Activated CD8-positive, alpha-beta memory T cell treated with anti-CD3 and anti-CD28 coated beads, Interleukin-2, amount 10 ng/mL, durations not matched to agents 7 days and 5 days (primary cell): ENCODE data around the gene CCL16. TPM values are rescaled to one million over a fixed set of nuclear protein-coding genes. Genes with fewer than 3 reads are reported as not detected.
"Not testable (repeated sequence)": the region's sequence is repeated elsewhere in the genome, so short reads cannot be mapped to it uniquely, and the experiment has no call there.

Experiments used
- ATAC-seq: fragments of 150-1000 bp; cut with Tn5 transposase; one replicate; pipeline ENCODE4 v1.10.0; 2021; ENCODE audit warnings: moderate library complexity
- CTCF ChIA-PET: fragments of 350-600 bp; sonication (Branson Sonifier 250); formaldehyde crosslinking; loops from one replicate; lab custom pipeline; 2021; ENCODE audit warnings: antibody characterized with exemption; lab: Charles Lee
- DNase-seq: peaks from one replicate; pipeline ENCODE4 v3.0.0-alpha.2; 2020
- H3K27ac Mint-ChIP-seq: one replicate; pipeline ENCODE4 v1.8.0; 2021; ENCODE audit warnings: mild to moderate bottlenecking, mixed read lengths
- H3K27me3 Mint-ChIP-seq: one replicate; pipeline ENCODE4 v1.8.0; 2021; ENCODE audit warnings: mixed read lengths
- H3K36me3 Mint-ChIP-seq: one replicate; pipeline ENCODE4 v1.8.0; 2021; ENCODE audit warnings: mild to moderate bottlenecking, mixed read lengths
- H3K4me1 Mint-ChIP-seq: one replicate; pipeline ENCODE4 v1.8.0; 2021; ENCODE audit warnings: mixed read lengths
- H3K4me3 Mint-ChIP-seq: one replicate; pipeline ENCODE4 v1.8.0; 2021; ENCODE audit warnings: mild to moderate bottlenecking, moderate library complexity, mixed read lengths
- H3K9me3 Mint-ChIP-seq: one replicate; pipeline ENCODE4 v1.8.0; 2022; ENCODE audit warnings: low read depth, mixed read lengths
- total RNA-seq, 2 experiments: library from RNA; stranded (reverse); gene quantifications; one replicate each; pipeline ENCODE4 v1.2.3, GENCODE V29; 2021

The CCL16 gene
- total RNA-seq, 2 experiments from 2014 or later: not detected

DNA sequence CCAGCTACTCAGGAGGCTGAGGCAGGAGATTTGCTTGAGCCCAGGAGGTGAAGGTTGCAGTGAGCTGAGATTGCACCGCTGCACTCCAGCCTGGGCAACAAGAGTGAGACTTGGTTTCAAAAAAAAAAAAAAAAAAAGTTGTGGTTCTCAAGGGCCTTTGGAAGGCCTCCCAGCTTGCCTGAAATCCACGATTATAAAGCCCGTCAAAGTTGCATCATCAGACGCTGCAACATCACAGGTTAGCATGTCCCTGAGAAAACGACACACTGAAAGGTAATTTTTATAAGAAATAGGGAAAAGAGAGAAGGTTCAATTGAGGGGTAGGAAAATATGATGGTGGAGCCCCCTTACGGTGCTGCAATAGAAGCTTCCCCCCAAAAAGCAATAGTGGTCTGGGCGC is 33.2 kb downstream of the CCL16 start:
- no peaks in the 10 kb centered on the region for H3K27me3 Mint-ChIP-seq
- no peak overlapping the region for H3K27ac Mint-ChIP-seq
- H3K9me3 Mint-ChIP-seq: no peaks in the 10 kb centered on the region
- DNase-seq: no peak
- H3K4me1 Mint-ChIP-seq: peaks cover 13% of the 10 kb centered on the region
- ATAC-seq: no peak
- no peak overlapping the region for H3K4me3 Mint-ChIP-seq
- H3K36me3 Mint-ChIP-seq: no peaks in the 10 kb centered on the region
- CTCF ChIA-PET: interaction anchor here (0.8 to 5.1 kb wide), 16 partner anchors 9 to 201 kb away, joined by 3 to 35 read pairs (median 4); partner anchors contain the start of gene RDM1

DNA sequence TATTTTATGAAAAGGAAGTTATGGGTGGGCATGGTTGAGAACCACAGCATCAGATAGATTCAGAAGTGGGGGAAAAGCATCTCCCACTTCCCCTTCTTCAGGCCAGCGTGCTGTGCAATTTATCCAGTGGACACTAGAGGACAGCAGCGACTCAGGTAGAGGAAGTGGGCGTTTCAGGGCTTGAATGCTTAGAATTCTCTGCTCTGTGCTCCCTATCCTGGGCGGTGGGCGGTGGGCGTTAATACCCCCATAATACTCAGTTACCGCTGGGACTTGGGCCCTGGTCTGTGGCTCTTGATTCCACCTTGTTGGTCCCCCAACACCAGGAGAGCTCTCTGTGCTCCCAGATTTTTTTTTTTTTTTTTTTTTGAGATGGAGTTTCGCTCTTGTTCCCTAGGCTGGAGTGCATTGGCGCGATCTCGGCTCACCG is 34.1 kb downstream of the CCL16 start:
- Mint-ChIP-seq H3K4me3 (no peak overlapping the region), H3K4me1 (peaks cover 13% of the 10 kb centered on the region), H3K27ac (no peak overlapping the region), H3K36me3 (no peaks in the 10 kb centered on the region), H3K27me3 (no peaks in the 10 kb centered on the region), H3K9me3 (no peaks in the 10 kb centered on the region)
- DNase-seq (peak; percentile 78), ATAC-seq (peak; percentile 91)
- CTCF ChIA-PET: interaction anchor here (0.6 to 5.1 kb wide), 19 partner anchors 8 to 202 kb away, joined by 3 to 35 read pairs (median 4); partner anchors contain the start of gene RDM1

DNA sequence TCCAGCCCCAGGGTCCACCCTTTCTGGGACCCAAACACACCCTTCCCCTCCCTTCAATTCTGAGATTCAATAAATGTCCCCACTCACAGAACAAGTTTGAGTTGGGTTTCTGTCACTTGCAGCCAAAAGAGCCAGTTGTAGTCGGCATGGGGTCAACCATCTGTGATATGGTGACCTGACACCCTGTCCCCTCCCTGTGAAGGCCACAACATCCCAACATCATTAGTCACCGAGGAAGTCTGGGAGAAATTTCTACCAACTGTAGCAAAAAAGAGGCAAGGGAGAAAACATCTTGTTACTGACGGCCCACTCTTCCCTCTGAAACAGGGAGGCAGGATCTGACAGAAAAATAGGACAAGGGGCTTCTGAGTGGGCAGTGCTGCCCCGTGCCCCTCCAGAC is 37.1 kb downstream of the CCL16 start:
- H3K4me3 Mint-ChIP-seq: no peak overlapping the region
- DNase-seq: no peak
- H3K36me3 Mint-ChIP-seq: peaks cover 9% of the 10 kb centered on the region
- no peaks in the 10 kb centered on the region for H3K27me3 Mint-ChIP-seq
- no peak overlapping the region for H3K27ac Mint-ChIP-seq
- peaks cover 9% of the 10 kb centered on the region for H3K4me1 Mint-ChIP-seq
- peaks cover under 1% of the 10 kb centered on the region for H3K9me3 Mint-ChIP-seq
- no peak for ATAC-seq
- CTCF ChIA-PET: interaction anchor here (1.4 to 1.5 kb wide), 2 partner anchors 65 to 73 kb away, joined by 3 to 6 read pairs; no protein-coding TSS in a partner anchor

DNA sequence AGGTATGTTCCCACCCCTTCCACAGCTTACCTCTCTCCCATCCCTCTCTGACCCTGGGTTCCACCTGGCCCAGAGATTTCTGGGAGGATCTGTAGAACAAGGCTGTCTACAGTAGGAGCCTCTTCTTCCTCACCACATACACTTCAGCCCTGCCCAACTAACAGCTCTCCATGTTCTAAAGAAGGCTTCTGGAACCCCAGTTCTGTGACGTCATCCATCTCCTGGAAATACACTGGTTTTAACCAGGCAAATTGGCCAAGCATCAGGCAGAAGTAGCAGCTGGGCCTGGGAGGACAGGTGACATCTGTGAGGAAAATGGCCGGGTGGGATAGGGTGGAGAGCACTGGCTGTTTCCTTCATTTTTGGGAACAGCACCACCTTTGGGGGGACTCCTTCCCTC is 37.8 kb downstream of the CCL16 start, which contains the start of gene LYZL6:
Gene LYZL6, minus strand, starts transcription at position 177 of the 400 bp plus-strand sequence. CDS start 4,357 bp downstream, outside the sequence.
- CTCF ChIA-PET: interaction anchor here (1.0 to 1.9 kb wide), 6 partner anchors 13 to 94 kb away, joined by 3 to 8 read pairs (median 4); partner anchors contain the start of gene RDM1
- Mint-ChIP-seq H3K27ac (no peak within 1 kb of the TSS), H3K36me3 (peaks cover 15% of the 10 kb centered on the region), H3K9me3 (peaks cover 6% of the 10 kb centered on the region), H3K27me3 (no peaks in the 10 kb centered on the region), H3K4me1 (peaks cover 12% of the 10 kb centered on the region), H3K4me3 (no peak within 1 kb of the TSS)
- ATAC-seq: no peak
- no peak for DNase-seq

DNA sequence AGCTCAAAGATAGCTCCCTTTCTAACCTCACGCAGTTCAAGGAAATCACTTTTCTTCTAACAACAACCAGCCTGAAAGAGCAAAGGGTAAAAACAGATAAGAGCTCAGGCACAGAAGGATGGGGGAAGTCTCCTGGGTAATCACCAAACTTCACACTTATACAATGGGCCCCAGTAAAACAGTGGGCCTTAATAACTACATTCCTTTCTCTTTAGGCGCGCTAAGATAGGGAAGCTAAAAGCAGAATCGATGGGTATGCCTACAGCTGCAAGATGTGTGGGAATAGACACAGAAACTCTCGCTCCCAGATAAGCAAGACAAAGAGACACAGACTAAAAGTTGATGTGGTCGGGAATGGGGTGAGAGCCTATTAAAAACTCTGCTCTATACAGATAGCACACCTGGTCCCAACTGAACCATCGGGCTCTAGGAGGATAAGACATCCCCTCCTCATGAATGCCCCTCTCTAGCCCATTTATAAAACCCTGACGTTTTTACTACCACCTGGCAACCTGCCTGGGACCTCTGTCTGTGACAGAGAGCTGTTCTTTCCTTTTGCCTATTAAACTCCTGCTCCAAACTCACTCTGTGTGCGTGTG is 38.6 kb downstream of the CCL16 start:
- Mint-ChIP-seq H3K27me3 (no peaks in the 10 kb centered on the region), H3K36me3 (peaks cover 15% of the 10 kb centered on the region), H3K27ac (no peak overlapping the region), H3K4me1 (peaks cover 12% of the 10 kb centered on the region), H3K9me3 (peaks cover 6% of the 10 kb centered on the region), H3K4me3 (no peak overlapping the region)
- CTCF ChIA-PET: interaction anchor here (1.0 to 1.9 kb wide), 6 partner anchors 12 to 93 kb away, joined by 3 to 8 read pairs (median 4); partner anchors contain the start of gene RDM1
- ATAC-seq (no peak), DNase-seq (no peak)

DNA sequence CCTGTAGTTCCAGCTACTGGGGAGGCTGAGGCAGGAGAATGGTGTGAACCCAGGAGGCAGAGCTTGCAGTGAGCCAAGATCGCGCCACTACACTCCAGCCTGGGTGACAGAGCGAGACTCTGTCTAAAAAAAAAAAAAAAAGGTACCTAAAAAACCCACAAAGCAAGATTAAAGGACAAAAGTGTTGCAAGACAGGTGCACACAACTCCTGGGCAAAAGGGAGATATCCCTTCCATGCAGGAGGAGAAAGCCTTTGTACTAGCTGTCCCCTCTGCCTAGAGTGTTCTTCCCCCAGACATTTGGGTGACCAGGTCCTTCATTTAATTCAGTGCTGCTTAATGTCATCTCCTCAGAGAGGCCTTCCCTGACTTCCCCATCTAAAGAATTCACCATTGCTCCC is 42.8 kb downstream of the CCL16 start:
- H3K4me3 Mint-ChIP-seq, H3K27ac Mint-ChIP-seq, H3K27me3 Mint-ChIP-seq, CTCF ChIA-PET, H3K4me1 Mint-ChIP-seq, ATAC-seq, H3K9me3 Mint-ChIP-seq: not testable (repeated sequence)
- peak; percentile 8 for DNase-seq
- peaks cover 15% of the 10 kb centered on the region for H3K36me3 Mint-ChIP-seq

DNA sequence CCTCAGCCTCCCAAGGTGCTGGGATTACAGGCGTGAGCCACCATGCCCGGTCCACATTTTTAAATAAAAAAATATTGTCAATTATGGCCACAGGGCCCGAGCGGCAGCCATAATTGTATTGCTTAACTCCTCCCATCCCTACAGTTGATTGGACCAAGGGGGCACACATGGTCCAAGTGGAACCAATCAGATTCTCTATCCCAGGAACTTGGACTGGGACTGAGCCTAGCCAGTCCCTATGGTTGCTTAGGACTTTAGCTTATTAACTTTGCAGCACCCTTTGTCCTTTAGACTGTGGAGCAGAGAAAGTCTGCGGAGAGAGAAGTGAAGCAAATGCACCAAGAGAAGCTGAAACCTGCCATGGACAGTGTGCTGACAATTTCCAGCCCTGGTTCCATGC is 45.2 kb downstream of the CCL16 start:
- CTCF ChIA-PET: interaction anchor here (0.5 to 1.3 kb wide), 2 partner anchors 56 to 86 kb away, joined by 3 to 4 read pairs; no protein-coding TSS in a partner anchor
- Mint-ChIP-seq H3K36me3 (peaks cover 15% of the 10 kb centered on the region), H3K4me3 (no peak overlapping the region), H3K27me3 (no peaks in the 10 kb centered on the region), H3K9me3 (peaks cover 6% of the 10 kb centered on the region), H3K27ac (no peak overlapping the region), H3K4me1 (peaks cover 8% of the 10 kb centered on the region)
- no peak for ATAC-seq
- DNase-seq: no peak

DNA sequence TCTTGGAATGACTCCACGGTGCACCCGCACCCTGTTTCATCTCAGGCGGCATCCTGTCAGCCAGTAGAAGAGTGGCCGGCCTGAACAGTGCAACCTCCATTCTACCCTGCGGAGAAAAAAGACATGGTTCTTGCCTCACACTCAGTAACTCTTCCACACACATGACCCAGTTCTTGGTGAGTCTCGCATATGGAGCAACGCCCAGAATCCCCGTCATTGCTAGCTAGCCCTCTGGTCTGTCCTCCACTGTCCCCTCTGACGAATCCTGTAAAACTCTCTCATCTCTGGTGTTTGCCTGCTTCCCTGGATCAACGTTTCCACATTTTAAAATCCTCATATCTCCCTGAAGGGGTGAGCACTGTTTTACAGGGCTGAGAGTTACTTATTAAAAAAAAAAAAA is 46.5 kb downstream of the CCL16 start:
- H3K27me3 Mint-ChIP-seq: no peaks in the 10 kb centered on the region
- no peak overlapping the region for H3K27ac Mint-ChIP-seq
- DNase-seq (no peak), ATAC-seq (no peak)
- H3K4me1 Mint-ChIP-seq: peaks cover 19% of the 10 kb centered on the region
- peaks cover 6% of the 10 kb centered on the region for H3K9me3 Mint-ChIP-seq
- CTCF ChIA-PET: interaction anchor here (1.3 kb wide), 1 partner anchor 85 kb away, joined by 3 read pairs; no protein-coding TSS in a partner anchor
- no peak overlapping the region for H3K4me3 Mint-ChIP-seq
- H3K36me3 Mint-ChIP-seq: peaks cover 12% of the 10 kb centered on the region

DNA sequence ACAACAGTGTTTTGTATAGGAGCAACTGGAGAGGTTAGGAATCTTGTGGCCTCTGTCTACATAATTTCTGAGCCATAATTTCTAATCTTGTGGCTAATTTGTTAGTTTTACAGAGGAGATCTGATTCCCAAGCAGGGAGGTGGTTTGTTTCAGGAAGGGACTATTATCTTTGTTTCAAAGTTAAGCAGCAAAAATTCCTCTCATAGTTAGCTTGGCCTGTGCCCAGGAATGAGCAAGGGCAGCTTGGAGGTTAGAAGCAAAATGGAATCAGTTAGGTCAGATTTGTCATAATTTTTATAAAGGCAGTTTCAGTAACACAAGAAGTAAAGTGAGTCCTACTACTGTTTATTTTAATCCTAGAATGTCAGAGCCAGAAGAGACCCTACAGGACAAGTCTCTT is 48.7 kb downstream of the CCL16 start:
- Mint-ChIP-seq H3K4me1 (peaks cover 32% of the 10 kb centered on the region), H3K27ac (no peak overlapping the region), H3K4me3 (no peak overlapping the region), H3K9me3 (no peaks in the 10 kb centered on the region), H3K36me3 (peaks cover 14% of the 10 kb centered on the region), H3K27me3 (no peaks in the 10 kb centered on the region)
- ATAC-seq: no peak
- CTCF ChIA-PET: interaction anchor here (1.1 to 4.2 kb wide), 3 partner anchors 37 to 134 kb away, joined by 3 to 18 read pairs (median 9); no protein-coding TSS in a partner anchor
- no peak for DNase-seq

DNA sequence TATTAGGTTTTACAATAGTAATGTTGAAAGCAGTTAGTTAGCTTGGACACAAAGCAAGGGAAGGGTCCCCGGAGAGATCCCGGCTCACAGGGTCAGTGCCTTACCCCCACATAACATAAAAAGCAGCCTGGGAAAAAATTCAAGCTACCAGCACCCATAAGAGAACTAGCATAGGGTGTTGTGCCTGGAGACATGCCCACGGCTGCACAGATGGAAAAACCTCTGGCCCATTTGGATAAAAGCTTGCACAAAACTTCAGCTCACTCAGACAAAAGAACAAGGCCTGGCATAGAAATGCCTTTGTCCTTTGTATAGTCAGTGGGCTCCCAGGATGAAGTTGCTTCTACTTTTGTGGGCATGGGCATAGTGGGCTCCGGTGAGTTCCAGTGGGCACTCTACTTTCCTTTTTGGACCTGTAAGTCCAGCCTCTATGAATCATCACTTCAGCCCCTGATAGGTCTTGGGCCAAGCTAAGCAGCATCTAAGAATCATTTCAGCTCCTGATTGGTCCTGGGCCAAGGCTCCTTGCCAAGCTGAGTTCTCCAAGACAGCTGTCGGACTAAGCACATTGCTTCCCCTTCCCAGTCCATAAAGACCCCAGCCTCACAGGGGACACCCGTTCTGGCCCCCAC is 49.4 kb downstream of the CCL16 start:
- no peaks in the 10 kb centered on the region for H3K27me3 Mint-ChIP-seq
- DNase-seq (no peak), ATAC-seq (no peak)
- CTCF ChIA-PET: interaction anchor here (0.9 to 4.2 kb wide), 13 partner anchors 16 to 260 kb away, joined by 3 to 18 read pairs (median 3); no protein-coding TSS in a partner anchor
- H3K27ac Mint-ChIP-seq: no peak overlapping the region
- H3K4me1 Mint-ChIP-seq: peaks cover 35% of the 10 kb centered on the region
- H3K4me3 Mint-ChIP-seq: no peak overlapping the region
- peaks cover 16% of the 10 kb centered on the region for H3K36me3 Mint-ChIP-seq
- no peaks in the 10 kb centered on the region for H3K9me3 Mint-ChIP-seq

DNA sequence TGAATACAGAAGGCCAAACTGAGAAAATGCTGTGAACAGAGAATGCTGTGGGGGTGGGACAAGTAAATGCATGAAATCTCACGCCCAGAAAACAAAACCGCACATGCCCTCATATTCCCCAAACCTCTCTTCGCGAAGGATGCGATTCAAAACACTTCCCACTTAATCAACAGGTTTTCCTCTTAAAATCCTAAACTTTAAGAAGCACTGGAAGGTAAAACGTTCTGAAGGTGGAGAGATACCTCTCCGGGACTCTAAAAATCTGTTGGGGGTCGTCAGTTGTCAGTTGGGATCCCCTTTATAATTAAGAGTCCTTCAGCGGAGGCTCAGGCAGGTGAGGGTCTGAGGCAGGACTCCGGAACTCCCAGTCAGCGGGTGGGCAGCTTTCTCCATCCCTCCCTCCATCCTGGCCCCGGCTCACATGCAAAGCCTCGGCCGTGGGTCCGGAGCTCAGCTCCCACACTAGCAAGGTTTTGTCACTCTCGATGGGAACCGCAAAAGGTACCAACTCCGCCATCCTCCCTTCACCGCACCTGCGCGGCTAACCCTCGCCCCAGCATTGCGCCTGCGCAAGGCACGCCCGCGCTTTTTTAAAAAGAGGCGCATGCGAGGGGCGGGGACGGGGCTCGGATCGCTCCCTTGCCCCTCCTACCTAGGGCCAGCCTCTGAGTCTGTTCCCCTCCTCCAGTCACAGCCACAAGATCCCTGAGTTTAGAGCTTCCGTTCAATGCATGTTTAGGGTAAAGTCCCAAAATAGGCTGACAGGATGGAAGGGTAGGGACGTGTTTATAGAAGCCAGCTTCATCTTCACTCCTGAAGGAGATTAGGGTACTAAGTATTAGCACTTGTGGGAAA is 50.9 kb downstream of the CCL16 start, which contains the start of gene RDM1:
Gene RDM1, minus strand, starts transcription at position 563 of the 855 bp plus-strand sequence. Its CDS starts 46 bp downstream, at position 517.
- DNase-seq: peak; percentile 95
- peaks cover 24% of the 10 kb centered on the region for H3K36me3 Mint-ChIP-seq
- H3K27me3 Mint-ChIP-seq: no peaks in the 10 kb centered on the region
- no peaks in the 10 kb centered on the region for H3K9me3 Mint-ChIP-seq
- H3K4me3 Mint-ChIP-seq: peak within 1 kb of the TSS; percentile 88
- H3K27ac Mint-ChIP-seq: peak within 1 kb of the TSS; percentile 82
- H3K4me1 Mint-ChIP-seq: peaks cover 41% of the 10 kb centered on the region
- CTCF ChIA-PET: interaction anchor here (0.8 to 4.2 kb wide), 15 partner anchors 9 to 153 kb away, joined by 3 to 18 read pairs (median 4); partner anchors contain the start of gene LYZL6
- ATAC-seq: peak; percentile 97

DNA sequence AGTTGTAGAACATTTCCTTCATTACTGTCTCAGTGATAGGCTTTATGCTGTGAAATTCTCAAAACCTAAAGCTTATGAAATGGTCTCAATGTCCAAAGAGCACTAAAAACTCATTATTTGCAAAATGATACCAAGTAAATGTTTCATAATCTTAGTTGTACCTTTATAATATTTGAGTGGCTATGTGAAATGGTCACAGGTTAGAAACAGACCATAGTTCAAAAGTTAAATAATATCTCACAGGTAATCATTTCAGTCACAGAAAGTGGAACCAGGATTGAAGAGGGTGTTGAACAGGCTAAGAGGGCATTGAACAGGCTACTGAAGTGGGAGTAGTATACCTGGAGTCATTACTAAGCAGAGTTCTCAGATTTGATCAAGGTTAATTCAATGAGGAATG is 53.6 kb downstream of the CCL16 start:
- Mint-ChIP-seq H3K9me3 (no peaks in the 10 kb centered on the region), H3K27me3 (no peaks in the 10 kb centered on the region), H3K27ac (peak overlapping the region; percentile 18), H3K4me1 (peaks cover 56% of the 10 kb centered on the region), H3K36me3 (peaks cover 44% of the 10 kb centered on the region), H3K4me3 (peak overlapping the region; percentile 13)
- CTCF ChIA-PET: interaction anchor here (1.1 to 2.0 kb wide), 2 partner anchors 10 to 80 kb away, joined by 3 to 5 read pairs; no protein-coding TSS in a partner anchor
- DNase-seq (no peak), ATAC-seq (no peak)
